ENCODE data around the gene TEX38.
"Not testable (repeated sequence)": the region's sequence is repeated elsewhere in the genome, so short reads cannot be mapped to it uniquely, and the experiment has no call there.

Gene TEX38

DNA sequence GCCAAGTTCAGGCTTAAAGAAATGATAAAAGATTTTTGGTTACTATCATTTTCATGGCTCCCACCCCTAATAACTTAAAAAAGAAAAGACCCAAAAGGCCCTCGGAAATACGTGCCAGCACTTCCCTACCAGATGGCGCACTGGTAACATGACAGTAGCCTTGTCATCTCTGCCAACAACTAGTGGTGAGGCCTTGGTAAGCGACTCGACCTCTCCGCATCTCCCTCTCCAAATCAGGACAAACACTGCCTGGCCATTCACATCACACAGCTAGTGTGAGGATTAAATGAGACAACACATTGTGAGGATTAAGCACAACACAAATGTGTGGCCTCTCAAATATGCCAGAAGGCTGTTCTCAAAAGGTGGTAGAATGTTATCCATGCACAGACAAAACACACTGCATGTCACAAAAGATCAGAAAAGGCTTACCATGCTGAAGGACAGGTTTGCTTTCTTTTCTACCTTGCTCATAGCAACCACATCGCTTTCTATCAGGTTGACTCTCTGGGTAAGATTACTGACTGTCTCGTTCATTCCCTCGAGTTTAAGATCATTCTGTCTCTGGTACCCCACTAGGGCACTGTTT is 16.4 kb downstream of the TEX38 start:
- DNase-seq (ENCODE audit: low read depth, low spot score), result no peak

DNA sequence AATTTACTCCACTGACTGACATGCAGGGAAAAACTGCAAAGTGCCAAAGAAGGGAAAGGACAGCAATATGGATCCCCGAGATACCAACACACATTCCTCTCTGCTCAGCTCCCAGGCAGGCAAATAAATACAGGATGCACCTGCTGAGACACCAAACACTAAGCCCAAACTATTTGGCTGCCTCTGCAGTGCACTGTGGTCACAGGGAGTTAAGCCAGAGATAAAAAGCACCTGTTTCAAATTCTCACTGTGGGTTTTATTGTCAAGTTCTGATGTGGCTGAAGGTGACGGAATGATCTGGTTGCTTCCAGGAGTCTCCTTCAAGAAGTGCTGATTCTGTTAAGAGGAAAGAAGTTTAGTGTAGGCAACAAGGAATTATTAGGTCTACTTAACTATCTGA is 17.7 kb downstream of the TEX38 start:
- no peak for DNase-seq (ENCODE audit: low read depth, low spot score)

DNA sequence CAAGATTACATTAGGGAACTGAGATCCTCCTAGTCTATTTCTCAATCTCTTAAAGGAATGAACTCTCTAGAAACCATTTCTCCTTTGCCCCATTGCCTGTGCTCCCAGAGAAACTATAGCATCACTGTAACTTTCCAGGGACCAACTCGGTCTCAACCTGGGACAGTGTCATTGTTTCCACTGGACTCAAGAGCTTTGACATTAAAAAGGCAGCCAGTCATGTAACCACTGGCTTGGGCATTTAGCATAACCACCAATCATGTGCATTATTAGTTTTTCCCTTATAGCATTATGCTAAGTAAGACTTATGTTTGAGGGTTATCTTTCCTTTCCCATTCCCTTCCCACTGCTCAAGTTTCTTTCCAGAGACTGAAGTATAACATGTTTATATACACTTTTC is 18.2 kb downstream of the TEX38 start:
- no peak for DNase-seq (ENCODE audit: low read depth, low spot score)

DNA sequence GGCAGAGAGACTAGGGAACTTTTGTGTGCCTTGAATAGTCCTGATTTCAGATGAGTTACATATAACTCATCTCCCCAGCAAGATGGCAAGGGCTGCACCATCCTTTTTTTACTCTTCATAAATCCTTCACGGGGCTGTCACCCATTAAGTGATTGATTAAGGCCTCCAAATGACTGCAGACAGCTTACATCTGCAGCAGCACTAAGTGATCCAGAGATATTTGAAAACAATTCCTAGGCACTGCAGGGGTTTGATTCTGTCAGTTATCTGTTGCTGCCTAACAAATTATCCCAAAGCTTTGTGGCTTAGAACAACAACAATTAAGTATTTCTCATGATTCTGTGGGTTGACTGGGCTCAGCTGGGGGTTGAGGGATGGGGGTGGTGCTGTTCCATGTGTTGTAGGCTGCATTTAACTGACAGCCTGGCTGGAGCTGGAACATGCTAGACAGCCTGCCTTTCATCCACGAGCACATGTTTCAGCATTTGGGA is 19.3 kb downstream of the TEX38 start:
- no peak for DNase-seq (ENCODE audit: low read depth, low spot score)

DNA sequence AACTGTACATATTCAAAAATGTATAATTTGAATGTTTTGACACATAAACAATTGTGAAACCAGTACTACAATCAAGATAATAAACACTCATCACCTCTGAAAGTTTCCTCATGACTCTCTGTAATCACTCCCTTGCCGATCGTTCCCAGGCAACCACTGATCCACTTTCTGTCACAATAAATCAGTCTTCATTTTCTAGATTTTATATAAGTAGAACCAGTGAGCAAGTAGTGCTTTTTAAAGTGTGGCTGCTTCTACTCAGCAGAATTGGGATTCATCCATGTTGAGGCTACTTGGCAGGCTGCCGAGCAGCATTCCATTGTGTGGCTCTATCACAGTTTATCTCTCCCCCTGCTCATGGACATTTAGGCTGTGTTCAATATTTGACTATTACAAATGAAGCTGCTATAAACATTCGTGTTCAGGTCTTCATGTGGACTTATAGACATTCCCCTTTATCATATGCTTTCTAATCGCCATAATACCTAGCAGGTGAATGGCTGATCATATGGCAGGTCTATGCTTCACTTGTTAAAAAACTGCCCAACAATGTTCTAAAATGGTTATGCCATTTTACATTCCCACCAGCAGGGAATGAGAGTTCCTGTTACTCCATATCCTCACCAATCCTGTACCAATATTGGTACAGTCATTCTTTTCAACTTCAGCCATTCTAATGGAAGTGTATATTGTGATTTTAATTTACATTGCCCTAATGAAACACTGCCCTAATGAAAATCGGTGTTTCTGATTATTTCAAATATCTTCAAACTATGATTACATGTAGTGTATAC is 20.5 kb downstream of the TEX38 start:
- no peak for DNase-seq (ENCODE audit: low read depth, low spot score)

DNA sequence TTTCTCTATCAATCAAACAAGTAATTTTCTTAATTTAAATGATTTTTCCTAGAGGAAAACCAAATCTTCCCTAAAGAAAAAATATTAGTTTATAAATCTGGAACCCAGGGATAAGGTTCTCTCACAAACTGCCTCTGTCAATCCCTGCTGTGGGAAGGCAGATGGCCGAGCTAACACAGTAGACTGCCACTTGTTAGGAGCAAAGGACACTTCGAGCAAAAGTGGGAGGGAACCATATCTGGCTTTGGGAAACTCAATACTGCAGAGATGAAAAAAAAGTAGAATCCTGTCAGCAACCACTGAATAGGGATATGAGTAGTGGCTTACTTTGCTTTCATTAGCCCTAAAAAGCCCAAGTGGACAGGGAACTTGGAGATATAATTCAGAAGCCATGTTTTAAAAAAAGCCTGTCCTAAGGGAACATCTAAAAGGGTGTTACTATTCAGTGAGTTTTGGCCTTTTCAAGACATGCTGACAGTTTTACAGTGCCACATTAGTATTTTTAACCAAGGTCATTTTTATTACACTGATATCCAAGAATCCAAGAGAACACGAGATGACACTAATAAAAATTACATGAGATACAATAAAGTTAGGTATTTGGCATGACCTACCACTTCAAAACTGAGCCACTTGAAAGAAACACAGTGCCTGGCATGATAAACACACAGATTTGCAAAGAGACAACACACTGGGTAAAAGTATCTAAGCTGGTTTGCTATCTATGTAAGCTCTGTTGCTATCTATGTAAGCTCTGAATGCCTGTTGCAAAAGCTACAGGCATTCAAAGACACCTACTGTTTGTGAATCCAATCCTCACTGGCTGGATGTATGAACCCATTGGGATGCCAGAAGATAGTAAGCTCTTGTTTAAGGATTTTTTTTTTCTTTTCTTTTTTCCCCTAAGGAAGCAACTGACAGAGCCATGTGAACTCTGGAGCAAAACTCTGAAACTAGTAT is 21.4 kb downstream of the TEX38 start:
- no peak for DNase-seq (ENCODE audit: low read depth, low spot score)

DNA sequence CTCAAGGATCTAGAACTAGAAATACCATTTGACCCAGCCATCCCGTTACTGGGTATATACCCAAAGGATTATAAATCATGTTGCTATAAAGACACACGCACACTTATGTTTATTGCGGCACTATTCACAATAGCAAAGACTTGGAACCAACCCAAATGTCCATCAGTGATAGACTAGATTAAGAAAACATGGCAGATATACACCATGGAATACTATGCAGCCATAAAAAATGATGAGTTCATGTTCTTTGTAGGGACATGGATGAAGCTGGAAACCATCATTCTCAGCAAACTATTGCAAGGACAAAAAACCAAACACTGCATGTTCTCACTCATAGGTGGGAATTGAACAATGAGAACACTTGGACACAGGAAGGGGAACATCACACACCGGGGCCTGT is 23.0 kb downstream of the TEX38 start:
- not testable (repeated sequence) for DNase-seq (ENCODE audit: low read depth, low spot score)

DNA sequence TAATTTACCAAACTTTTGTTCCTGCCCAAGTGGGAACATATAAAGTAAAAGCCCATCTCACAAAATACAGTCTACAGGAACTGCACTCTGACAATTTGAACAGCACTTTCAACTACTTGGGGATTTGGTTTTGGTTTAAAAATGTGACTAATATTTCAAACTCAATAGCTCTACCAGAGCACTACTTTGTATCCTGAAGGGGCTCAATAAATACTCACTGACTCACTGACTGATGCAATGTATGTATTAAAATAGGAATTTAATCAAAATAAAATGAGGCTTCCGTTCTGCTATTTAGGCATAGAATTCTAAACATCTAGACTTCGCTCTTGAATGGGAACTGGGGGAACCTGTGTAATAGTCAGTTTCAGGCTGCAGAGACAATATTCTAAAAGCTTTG is 25.4 kb downstream of the TEX38 start:
- no peak for DNase-seq (ENCODE audit: low read depth, low spot score)

DNA sequence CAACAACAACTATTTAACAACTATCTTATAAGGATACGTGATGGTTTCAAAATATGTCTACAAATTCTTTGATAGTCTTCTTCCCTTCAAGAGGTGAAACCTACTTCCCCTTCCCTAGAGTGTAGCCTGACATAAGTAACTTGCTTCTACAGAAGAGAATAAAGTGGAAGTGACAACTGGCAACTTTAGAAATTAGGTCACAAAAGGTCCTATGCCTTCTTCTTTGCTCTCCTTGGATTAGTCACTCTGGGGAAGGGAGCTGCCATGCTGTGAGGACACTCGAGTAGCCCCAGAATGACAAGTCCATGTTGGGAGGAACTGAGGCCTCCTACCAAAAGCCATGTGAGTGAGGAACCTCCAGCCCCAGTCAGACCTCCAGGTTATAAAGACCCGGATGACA is 28.0 kb downstream of the TEX38 start:
- no peak for DNase-seq (ENCODE audit: low read depth, low spot score)

DNA sequence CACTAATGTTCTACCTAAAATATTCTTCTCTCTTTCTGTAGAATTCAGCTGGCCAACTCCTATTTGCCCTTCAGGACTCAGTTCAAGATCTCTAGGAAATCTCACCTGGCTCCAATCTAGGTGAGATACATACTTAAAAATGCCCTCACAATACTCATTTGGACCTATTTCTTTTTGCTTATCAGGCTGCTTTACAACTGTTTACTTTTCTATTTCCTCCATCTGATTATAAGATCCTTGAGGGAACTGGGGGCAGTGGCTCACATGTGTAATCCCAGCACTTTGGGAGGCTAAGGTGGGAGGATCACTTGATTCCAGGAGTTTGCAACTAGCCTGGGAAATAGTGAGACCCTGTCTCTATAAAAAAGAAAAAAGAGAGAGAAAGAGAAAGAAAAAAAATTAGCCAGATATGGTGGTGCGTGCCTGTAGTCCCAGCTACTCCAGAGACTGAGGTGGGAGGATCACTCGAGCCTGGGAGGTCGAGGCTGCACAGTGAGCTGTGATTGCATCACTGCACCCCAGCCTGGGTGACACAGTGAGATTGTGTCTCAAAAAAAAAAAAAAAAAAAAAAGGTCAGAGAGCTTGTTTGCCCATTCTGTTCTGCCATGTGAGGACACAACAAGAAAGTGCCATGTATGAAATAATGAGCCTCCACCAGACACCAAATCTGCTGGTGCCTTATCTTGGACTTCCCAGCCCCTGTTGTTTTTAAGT is 32.4 kb downstream of the TEX38 start:
- no peak for DNase-seq (ENCODE audit: low read depth, low spot score)

DNA sequence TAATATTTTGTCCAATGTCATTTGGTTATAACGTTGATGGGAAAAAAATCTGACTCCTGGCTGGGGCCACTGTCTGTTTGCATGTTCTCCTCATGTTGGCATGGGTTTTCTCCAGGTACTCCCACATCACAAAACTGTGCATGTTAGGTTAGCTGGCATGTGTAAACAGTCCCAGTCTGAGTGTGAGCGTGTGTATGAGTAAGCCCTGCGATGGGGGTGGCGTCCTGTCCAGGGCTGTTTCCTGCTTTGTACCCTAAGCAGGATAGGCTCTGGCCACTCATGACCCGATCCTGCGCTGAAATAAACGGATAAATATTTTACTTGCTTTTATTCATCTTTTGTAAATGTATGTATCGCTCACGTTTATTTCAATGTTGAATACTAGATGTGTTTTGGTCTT is 33.8 kb downstream of the TEX38 start:
- DNase-seq (ENCODE audit: low read depth, low spot score), result no peak

DNA sequence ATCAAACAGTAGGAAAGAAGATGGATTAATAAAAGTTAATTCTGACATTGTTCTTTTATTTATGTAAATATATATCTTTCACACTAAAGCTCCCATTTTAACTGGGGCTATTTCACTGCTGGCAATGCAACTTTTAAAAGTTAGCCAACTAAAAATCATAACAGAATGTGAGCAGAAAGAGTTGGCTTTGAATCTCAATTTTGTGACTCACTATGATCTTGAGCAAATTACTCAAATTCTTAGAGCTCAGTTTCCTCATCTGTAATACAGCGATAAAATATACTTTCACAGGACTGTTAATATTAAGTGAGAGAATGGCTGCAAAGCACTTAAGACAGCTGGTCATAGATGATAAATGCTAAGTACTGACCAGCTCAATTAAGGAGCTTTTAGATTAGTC is 36.5 kb downstream of the TEX38 start:
- DNase-seq (ENCODE audit: low read depth, low spot score), result no peak

DNA sequence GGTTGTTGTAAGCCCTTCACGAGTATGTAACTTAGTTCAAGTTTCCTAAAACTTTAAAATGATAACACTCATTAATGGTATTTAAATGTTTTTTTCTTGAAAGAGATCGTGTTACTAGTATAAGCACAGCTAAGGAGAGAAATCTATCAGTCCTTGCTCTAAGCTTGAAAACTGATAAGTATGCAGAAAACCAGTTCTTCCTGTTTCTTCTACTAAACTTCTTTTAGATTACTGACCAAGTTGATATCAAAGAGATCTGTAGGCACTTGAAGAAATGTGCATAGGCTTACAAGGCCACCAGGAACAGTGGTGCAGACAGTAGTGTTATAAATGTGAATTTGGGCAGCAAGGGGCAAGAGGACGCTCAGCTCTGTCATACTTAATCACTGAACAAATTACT is 43.3 kb downstream of the TEX38 start:
- DNase-seq (ENCODE audit: low read depth, low spot score), result no peak

DNA sequence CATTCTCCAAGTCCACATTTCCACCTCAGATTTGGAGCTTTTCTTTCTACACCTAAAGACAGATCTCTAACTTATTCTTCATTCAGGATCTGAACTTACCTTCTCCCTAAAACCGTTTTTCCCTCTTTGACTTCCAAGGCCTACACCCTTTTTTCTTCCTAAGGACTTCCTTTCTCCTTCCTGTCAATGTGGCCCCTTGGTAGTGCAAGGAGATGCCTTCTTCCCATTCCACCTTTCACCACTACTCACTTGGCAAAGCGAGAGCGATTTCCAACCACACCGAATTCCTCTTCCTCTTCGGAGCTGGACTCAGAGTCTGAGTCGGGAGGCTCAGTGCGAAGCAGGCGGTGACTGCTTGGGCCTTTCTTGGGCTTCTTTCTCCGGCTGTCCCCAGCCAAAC is 46.0 kb downstream of the TEX38 start:
- no peak for DNase-seq (ENCODE audit: low read depth, low spot score)

DNA sequence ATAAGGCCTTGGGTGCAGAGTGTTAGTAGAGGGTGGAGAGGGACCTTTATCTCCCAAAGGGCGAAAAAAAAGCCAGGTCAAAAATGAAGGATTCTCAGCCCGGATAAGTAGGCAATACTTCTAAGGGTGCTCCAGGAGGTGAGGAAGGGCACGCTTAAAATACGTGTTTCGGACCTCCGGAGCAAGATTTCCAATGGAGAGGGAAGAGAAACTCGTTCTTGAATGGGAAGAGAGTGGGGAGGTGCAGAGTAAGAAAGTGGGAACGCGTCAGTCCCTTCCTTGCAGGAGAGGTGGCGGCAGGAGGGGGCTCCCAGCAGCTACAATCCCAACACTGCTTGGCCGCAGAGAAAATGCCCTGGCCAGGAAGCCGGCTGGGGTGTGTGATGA is 46.7 kb downstream of the TEX38 start:
- no peak for DNase-seq (ENCODE audit: low read depth, low spot score)

DNA sequence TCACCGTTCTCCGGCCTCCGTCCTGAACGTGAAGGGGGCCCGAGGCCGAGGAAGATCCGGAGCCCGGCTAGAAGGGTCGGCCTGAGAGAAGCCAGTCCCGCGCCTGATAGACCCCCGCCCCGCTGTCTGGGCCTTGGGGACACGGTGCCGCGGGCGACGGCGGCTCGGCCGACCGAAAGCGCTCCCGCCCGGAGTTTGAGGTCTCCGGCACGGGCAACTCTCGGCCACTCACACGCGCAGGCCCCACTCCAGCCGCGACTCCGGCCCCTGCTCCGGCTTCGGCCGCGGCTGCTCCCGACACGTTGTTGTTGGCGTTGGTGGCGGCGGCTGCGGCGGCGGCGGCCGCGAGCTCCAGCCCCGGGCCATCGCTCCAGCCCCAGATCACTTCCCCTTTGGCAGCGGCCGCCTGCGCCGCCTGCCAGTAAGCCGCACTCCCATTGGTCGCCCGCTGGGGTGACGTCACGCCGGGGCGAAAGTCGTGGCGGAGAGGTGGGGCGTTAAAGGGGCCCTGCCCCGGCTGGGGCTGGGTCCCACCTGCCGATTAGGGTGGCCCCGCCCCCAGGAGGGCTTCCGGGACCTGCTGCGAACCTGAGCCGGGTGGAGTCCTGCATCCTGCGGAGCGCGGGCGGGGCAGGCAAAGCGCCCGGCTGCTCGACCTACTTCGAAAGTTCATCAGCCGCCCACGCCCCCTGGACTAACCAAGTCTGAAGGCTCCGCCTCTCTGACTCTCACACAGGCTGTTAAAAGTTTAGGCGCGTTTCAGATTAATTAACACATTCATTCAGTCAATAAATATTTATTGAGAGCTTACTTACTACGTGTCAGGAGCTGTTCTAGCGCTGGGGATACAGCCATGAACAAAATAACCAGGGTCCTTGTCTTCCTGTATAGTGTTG is 47.3 kb downstream of the TEX38 start, which contains the start of gene EFCAB14:
Gene EFCAB14, minus strand, starts transcription at position 388 of the 896 bp plus-strand sequence. CDS start 1,027 bp downstream, outside the sequence.
- peak; percentile 67 for DNase-seq (ENCODE audit: low read depth, low spot score)

DNA sequence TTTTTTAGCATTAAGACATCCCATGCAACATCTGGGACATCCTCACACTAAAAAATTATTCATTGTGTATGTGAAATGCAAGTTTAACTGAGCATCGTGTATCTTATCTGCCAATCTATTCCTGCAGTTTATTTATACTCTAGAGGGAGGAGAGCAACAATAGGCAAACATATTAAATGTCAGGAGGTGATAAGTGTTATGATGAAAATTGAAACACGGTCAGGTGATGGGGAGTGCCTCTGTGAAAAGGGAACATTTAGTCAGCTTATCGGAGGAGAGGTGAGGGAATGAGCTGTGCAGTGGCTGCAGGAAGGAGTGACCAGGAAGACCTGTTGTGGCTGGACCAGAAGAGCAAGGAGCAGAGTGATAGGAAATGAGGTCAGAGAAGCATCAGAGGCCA is 48.0 kb downstream of the TEX38 start:
- DNase-seq (ENCODE audit: low read depth, low spot score), result no peak

DNA sequence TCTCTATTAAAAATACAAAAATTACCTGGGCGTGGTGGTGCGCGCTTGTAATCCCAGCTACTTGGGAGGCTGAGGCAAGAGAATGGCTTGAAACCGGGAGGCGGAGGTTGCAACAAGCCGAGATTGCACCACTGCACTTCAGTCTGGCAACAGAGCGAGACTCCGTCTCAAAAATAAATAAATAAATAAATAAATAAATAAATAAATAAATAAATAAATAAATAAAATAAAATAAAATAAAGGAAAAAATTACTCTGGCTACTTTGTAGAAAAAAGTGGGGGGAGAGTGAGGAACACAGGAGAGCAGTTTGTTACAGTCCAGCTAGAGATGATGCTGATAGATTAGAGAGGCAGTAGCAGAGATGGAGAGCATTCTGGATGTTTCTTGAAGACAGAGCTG is 48.7 kb downstream of the TEX38 start:
- DNase-seq (ENCODE audit: low read depth, low spot score), result not testable (repeated sequence)

DNA sequence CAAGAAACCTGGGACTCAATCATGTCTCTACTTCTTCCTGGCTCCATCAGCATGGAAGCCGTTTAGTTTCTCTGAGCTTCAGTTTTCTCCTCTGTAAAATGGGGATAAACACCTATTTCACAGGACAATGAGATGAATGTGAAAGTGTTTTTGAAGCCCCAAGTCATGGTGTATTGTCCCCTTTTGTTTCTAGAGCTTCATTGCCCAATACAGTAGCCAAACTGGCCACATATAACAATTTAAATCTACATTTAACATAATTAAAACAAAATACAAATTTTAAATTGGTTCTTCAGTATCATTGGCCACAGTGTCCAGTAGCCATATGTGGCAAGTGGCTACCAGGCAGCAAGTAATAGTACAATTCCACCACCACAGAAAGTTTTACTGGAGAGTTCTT is 49.5 kb downstream of the TEX38 start:
- no peak for DNase-seq (ENCODE audit: low read depth, low spot score)

DNA sequence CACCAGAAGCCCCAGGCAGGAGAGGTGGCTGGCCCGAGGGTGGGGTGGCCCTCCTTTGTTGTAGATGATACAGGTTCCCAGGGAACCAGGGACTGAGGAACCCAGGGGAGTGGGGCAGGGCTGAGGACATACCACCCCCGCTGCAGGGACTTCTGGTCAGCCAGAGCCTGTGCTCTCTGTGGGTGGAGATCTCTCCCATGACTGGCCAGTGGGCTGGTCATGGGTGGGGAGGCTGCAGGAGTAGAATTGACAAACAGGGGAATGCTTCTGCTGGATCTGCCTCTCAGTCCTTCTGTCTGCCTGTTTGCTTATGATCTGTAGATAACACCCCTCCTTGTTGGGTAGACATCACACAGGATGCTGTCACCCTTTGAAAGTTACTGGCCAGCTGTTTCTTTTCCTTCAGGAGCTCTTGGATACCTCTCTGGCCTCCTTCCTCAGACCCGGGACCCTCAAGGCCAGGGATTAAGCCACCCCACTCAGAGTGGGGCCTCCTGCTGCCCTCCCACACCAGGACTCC is 50.1 kb downstream of the TEX38 start:
- DNase-seq (ENCODE audit: low read depth, low spot score), result no peak

Measured in brain pericyte (primary cell).